ENCODE data around the gene MEGF6. TPM values are rescaled to one million over a fixed set of nuclear protein-coding genes. Genes with fewer than 3 reads are reported as not detected.

Gene MEGF6
- polyA plus RNA-seq, 1 donor (not counting 4 experiments of a cell fraction or from before 2014, with no cell fraction given), result 0.24 TPM

DNA sequence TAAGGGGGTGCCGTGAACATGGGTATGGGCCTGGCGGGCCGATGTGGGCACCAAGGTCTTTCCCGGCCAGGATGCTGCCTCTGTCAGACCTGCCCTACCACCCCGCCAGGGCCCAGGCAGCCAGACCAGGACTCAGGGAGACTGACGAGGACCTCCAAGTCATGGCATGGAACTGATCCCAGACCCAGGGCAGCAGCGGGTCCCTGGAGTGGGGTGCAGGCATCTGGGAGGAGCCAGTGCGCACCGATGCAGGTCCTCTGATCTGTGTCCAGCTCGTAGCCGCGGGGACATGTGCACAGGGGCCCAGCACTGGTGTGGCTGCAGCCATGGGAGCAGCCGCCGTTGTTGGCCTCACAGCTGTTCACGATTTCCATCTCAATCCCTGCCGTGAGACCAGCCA is 100.0 kb downstream of the MEGF6 start:
- no peak for DNase-seq (ENCODE audit: low read depth, low spot score)
- dilution Hi-C loops (cut with MboI; ENCODE audit: extremely low pct_ligation_motif_present, low sequenced_read_pairs), result no loop called here
- no peak overlapping the region for H3K4me3 ChIP-seq (ENCODE audit: control insufficient read depth in 2 of 3, extremely low read depth in 1 of 3, insufficient read depth in 2 of 3, low read depth in 1 of 3, low read length in 3 of 3)
- H3K4me2 ChIP-seq (ENCODE audit: control insufficient read depth, extremely low read depth, insufficient read depth, low read depth, low read length), result no peak overlapping the region
- no peak overlapping the region for H3K27ac ChIP-seq (ENCODE audit: control insufficient read depth, insufficient read depth, low read length)
- no peaks in the 10 kb centered on the region for H4K20me1 ChIP-seq (ENCODE audit: control insufficient read depth, extremely low read depth, insufficient read depth, low read length)
- no peaks in the 10 kb centered on the region for H3K36me3 ChIP-seq (ENCODE audit: control insufficient read depth in 2 of 2, extremely low read depth in 1 of 2, insufficient read depth in 2 of 2, low read length in 2 of 2)
- no peak for FAIRE-seq
- no peak overlapping the region for H2AFZ ChIP-seq (ENCODE audit: control insufficient read depth, low read length)
- no peaks in the 10 kb centered on the region for H3K9me1 ChIP-seq (ENCODE audit: control insufficient read depth, extremely low read depth, insufficient read depth, low read length)
- H3K9ac ChIP-seq (ENCODE audit: control insufficient read depth, extremely low read depth, insufficient read depth, low read length), result no peak overlapping the region
- peaks cover 11% of the 10 kb centered on the region for H3K27me3 ChIP-seq (ENCODE audit: control insufficient read depth, extremely low read depth, insufficient read depth, low read length)
- no peaks in the 10 kb centered on the region for H3K79me2 ChIP-seq (ENCODE audit: control insufficient read depth, insufficient read depth, low read length)
- TF ChIP-seq, protein P1, sequence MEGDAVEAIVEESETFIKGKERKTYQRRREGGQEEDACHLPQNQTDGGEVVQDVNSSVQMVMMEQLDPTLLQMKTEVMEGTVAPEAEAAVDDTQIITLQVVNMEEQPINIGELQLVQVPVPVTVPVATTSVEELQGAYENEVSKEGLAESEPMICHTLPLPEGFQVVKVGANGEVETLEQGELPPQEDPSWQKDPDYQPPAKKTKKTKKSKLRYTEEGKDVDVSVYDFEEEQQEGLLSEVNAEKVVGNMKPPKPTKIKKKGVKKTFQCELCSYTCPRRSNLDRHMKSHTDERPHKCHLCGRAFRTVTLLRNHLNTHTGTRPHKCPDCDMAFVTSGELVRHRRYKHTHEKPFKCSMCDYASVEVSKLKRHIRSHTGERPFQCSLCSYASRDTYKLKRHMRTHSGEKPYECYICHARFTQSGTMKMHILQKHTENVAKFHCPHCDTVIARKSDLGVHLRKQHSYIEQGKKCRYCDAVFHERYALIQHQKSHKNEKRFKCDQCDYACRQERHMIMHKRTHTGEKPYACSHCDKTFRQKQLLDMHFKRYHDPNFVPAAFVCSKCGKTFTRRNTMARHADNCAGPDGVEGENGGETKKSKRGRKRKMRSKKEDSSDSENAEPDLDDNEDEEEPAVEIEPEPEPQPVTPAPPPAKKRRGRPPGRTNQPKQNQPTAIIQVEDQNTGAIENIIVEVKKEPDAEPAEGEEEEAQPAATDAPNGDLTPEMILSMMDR (optimal IDR thresholded peaks at IDR 0.05 in 1 of 3, IDR thresholded peaks at IDR 0.05 in 1 of 3, conservative IDR thresholded peaks at IDR 0.05 in 1 of 3; ENCODE audit: extremely low read depth in 1 of 3, insufficient read depth in 2 of 3, low read length in 3 of 3), result no peak
- no peak for TF ChIP-seq EZH2 (IDR thresholded peaks at IDR 0.05; ENCODE audit: low read length)
- no peaks in the 10 kb centered on the region for H3K9me3 ChIP-seq (ENCODE audit: control insufficient read depth, low read depth, low read length)
- H3K4me1 ChIP-seq (ENCODE audit: control insufficient read depth, extremely low read depth, insufficient read depth, low read length), result no peaks in the 10 kb centered on the region

- Histone ChIP-seq H3K36me3 (ENCODE audit: control insufficient read depth in 2 of 2, extremely low read depth in 1 of 2, insufficient read depth in 2 of 2, low read length in 2 of 2) (no peaks in the 10 kb centered on the region), H3K9me1 (ENCODE audit: control insufficient read depth, extremely low read depth, insufficient read depth, low read length) (no peaks in the 10 kb centered on the region), H3K4me2 (ENCODE audit: control insufficient read depth, extremely low read depth, insufficient read depth, low read depth, low read length) (no peak overlapping the region), H3K27ac (ENCODE audit: control insufficient read depth, insufficient read depth, low read length) (no peak overlapping the region), H3K4me1 (ENCODE audit: control insufficient read depth, extremely low read depth, insufficient read depth, low read length) (no peaks in the 10 kb centered on the region), H3K9ac (ENCODE audit: control insufficient read depth, extremely low read depth, insufficient read depth, low read length) (no peak overlapping the region), H3K79me2 (ENCODE audit: control insufficient read depth, insufficient read depth, low read length) (no peaks in the 10 kb centered on the region), H2AFZ (ENCODE audit: control insufficient read depth, low read length) (no peak overlapping the region), H3K4me3 (ENCODE audit: control insufficient read depth in 2 of 3, extremely low read depth in 1 of 3, insufficient read depth in 2 of 3, low read depth in 1 of 3, low read length in 3 of 3) (no peak overlapping the region), H4K20me1 (ENCODE audit: control insufficient read depth, extremely low read depth, insufficient read depth, low read length) (no peaks in the 10 kb centered on the region), H3K9me3 (ENCODE audit: control insufficient read depth, low read depth, low read length) (no peaks in the 10 kb centered on the region), H3K27me3 (ENCODE audit: control insufficient read depth, extremely low read depth, insufficient read depth, low read length) (peaks cover 11% of the 10 kb centered on the region)
- dilution Hi-C loops (cut with MboI; ENCODE audit: extremely low pct_ligation_motif_present, low sequenced_read_pairs), result no loop called here
- TF ChIP-seq, protein P1 (optimal IDR thresholded peaks at IDR 0.05 in 1 of 3, IDR thresholded peaks at IDR 0.05 in 1 of 3, conservative IDR thresholded peaks at IDR 0.05 in 1 of 3; ENCODE audit: extremely low read depth in 1 of 3, insufficient read depth in 2 of 3, low read length in 3 of 3), result no peak
- TF ChIP-seq EZH2 (IDR thresholded peaks at IDR 0.05; ENCODE audit: low read length), result no peak
- DNase-seq (ENCODE audit: low read depth, low spot score) (no peak), FAIRE-seq (no peak)
Measured at GRCh38 chr1:3510956-3511250, 100.4 kb downstream of the MEGF6 start.
